Measurements from ENCODE around the gene RNF8.
A peak's percentile ranks its signal among the peaks of the same experiment; 100 is the strongest.

The RNF8 gene

DNA sequence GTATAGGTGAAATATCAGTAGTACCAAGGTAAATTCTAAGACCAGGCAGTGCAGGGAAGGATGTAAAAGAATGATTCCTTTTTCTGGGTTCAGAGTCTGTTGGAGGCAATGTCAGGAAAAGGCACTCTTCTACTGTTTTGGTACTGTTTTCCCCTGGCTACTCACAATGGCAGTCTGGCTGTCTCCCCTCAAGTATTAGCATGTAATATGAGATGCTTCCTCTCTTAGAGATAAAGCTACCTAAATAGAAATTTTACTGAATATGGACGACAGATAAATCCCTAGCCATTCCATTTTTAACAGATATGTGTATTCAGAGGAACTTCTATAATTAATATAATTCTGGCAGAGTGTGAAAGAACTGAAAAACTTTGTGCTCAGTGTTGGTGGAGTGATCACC lies 3.5 kb downstream of the RNF8 start:
- DNase-seq (ENCODE audit: low spot score) (no peak), FAIRE-seq (no peak)

DNA sequence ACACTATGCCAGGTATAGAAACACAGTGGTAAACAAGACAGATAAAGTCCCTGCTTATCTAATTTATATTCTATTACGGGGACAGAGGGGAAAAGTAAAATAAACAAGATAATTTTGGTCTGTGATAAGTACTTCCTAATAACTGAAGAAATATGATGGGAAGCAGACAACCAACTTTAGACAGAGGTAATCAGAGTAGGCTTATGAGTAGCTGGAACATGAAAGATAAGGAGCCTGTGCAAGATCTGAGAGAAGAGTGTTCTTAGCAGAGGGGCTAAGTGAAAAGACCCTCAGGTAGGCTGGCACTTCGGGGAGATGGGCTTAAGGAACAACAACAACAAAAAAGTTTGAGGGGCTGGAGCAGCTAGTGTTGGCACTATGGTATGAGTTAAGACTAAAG lies 4.1 kb downstream of the RNF8 start:
- DNase-seq (ENCODE audit: low spot score): no peak
- no peak for FAIRE-seq

DNA sequence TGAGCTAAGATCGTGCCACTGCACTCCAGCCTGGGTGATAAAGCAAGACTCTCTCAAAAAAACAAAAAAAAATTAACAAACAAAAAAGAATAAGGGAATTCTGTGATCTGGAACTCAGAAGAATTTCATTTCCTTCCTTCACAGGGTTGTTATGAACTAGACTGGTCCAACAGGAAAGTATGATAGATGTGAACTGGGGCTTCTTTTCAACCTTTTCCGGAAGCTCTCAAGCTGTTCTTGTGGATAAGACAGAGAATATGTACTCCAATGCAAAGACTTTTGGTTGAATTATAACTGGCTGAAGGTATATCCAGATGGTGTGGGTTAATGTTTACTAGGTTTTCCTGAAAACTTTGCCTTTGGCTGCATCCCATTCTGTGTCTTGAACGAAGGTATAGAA lies 5.3 kb downstream of the RNF8 start:
- FAIRE-seq: no peak
- no peak for DNase-seq (ENCODE audit: low spot score)

DNA sequence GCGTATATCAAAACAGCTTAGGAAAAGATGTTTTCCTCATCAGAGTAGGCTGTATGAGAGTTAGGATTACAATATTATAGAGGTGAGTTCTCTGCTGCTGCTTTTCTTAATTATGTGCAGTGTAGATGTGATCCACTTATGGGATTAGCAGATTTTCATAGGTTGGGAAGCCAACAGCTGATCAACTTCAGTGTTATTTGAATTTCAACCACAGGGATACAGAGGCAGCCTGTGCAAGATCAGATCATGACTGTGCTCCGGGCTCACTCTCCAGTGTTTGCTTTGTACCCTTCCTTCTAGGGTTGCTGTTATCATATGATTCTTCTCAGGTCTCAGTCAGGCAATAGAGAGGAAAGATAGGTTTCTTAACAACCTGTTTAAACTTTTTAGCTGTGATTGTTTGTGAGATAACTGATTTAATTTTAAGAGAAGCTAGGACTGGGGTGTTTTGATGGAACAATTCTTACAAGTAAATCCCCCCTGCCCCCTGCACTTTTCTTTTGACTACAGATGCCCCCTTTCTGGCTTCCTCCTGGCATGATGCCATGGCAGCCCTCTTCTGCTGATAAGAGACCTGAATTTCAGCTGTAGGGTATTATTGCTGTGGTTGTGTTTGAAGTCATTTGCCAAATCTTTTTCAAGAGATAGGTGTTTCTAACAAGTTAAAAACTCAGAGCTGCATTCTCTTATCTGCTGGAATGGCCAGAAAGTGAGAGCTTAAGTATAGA lies 8.5 kb downstream of the RNF8 start:
- DNase-seq (ENCODE audit: low spot score) (no peak), FAIRE-seq (no peak)

DNA sequence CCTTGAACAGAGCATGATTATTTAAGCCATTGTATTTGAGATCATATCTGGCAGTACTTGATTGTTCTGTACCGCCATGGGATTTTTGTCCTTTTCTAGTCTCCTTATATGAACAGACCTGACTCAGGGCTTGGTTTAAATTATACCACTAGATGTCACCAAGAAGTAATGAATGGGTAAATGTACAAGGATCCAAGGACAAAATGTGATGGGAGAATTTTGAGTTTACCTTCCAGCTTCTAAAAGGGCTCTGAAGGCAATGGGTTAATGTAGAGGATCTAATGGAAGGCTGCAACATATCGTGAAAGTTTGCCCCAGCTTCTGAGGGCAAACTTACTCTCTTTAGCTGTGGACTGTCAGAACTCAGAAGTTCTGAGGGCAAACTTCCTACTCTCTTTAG lies 12.0 kb downstream of the RNF8 start:
- no peak for FAIRE-seq
- DNase-seq (ENCODE audit: low spot score): no peak

DNA sequence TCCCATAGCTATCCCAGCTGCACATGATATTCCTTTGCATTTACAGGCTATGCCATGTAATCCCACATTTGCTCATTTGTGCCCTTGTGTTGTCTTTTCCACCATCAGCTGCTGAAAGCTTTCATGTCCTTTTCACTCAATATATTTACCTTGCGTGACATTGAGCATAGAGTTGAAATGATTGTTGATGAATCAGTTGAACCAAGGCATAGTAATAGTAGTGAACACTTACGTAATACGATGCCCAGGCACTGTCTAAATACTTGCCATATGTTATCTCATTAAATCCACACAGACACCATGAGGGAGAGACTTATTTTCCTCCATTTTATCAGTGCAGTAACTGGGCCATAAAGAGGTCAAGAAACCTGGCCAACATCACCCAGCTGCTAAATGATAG lies 13.1 kb downstream of the RNF8 start:
- DNase-seq (ENCODE audit: low spot score) (no peak), FAIRE-seq (peak; percentile 46)

DNA sequence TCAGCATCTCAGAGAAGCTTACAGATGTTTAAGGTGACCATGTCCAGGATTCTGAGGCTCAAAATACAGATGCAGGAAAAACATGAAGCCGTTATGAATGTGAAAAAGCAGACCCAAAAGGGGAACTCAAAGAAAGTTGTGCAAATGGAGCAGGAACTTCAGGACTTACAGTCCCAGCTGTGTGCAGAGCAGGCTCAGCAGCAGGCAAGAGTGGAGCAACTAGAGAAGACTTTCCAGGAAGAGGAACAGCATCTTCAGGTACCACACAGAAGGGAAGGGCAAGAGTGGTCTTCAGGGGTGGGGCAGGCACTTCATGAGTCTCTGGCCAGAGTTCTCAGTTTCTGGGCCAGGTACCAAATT lies 15.2 kb downstream of the RNF8 start:
- FAIRE-seq: no peak
- no peak for DNase-seq (ENCODE audit: low spot score)

DNA sequence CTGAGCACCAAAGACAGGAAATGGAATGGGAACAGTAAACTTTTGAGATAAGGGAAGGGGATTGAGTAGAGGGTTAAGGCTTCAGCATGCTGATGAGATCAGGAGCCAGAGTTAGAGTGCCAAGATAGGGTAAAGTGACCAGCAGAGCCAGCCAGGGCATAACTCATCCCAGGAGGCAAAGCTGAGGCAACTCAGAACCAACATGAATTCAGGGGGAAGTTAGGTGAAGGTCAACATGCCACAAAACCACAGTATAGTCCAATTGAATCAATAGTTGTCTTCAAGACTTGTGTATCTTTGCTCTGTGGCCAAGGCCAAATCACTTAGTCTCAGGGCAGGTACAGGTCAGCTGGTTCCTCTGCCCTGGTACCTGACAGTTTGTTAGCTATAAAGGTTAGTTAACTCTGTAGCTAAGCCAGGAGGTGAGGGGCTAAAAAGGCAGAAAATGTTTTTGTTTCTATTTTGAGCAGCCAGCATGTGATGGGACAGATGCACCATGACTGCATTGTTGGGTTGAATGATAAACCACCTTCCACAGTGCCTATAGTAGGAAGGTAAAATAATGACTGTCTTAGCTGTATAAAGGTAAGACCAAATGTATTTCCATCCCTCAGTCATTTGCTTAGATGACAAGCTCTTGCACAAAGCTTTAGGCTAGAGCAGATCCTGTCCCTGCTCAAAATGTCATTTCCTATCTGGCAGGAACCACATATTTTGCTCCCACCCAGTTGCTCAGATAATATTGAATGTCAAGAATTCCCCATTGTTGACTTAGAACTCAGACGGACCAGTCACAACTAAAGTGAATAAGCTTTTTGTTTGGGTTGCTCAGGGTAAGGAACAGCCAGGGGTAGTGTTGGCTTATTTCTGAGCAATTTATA lies 15.8 kb downstream of the RNF8 start:
- no peak for FAIRE-seq

DNA sequence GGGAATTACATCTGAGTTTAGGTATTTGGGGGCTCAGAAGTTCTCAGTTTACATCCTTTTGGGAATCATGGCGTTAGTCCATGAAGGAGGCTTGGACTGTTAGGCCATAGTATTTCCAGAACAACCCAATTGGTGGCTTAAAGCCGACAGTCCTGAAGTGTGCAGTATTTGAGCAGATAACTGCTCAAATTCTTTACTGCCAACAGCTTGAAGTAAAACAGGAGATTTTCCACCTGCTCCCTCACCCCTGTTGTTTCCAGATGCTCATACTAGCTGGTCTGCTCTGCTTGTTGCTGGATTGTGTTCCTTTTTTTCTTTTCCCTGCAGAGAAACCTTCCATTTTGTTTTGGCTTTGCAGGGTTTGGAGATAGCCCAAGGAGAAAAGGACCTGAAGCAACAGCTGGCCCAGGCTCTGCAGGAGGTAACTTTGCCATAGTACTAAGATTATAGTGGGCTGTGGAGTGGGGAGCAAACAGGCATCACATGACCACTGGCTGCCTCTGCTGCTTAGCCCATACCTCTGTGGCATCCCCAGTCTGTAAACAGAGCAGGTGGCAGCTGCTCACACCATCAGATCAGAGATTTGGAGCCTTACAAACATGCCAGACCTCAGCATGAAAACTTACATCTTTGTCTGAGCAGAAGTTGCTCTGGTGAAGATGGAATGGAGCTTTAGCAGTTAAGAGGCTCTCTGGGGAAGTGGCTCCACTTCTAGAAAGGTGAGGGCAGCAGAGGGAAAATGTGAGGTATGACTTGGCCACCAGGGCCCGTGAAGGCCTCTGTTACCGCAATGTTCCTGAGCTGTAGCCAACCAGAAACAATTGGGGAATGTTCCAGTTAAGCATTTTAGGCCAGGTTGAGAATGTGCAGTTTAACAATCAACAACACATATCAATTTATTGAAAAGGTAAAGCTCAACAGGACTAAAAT lies 17.6 kb downstream of the RNF8 start:
- no peak for FAIRE-seq
- DNase-seq (ENCODE audit: low spot score): no peak

More for the DNA sequence above, 15.8 kb downstream of the RNF8 start:
- DNase-seq (ENCODE audit: low spot score): no peak

DNA sequence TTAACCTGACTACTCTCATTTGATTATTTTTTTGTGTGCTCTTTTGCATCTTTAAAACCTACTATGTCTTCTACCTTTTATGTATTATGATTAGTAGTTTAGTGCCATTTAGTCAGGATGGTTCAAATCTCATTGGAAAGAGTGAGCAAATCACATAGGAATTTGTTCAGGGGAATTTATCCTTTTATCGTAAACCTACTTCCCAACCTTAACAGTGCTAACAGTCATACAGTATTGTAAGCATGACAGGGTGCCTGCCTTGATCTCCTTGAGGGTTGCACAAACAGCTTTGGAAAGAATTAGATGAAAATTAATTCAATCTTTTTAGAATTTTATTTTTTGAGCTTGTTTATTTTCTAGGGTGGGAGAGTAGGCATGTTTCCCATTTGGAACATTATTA lies 18.3 kb downstream of the RNF8 start:
- FAIRE-seq (no peak), DNase-seq (ENCODE audit: low spot score) (no peak)

DNA sequence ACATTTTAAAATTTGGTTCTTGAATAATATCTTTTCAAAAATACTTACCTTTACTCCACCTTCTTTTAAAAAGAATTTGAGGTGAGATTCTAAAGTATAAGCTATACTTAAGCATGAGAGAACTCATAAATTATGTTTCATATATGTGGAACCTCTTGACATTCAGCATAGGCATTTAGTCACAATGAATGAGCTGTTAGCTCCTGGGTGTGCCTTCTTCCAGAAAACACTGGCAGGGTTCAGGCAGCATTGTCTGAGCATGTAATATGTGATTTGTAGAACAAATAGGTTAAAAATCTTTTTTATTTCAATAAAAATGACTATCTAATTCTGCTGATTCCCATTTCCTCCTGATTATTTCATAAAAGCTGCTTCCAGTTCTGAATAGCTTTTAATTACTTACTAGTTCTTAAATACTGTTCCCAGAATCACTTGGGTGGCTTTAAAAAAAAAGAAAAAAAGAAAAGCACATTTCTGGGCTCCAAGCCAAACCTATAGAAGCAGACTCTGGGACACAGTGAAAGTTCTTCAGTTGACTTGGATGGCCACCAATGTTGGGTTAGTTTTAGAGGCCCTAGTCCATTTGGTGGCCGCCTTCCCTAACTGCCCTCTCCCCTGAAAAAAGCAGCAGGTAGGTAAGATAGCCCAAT lies 20.2 kb downstream of the RNF8 start:
- DNase-seq (ENCODE audit: low spot score): no peak
- FAIRE-seq: no peak

DNA sequence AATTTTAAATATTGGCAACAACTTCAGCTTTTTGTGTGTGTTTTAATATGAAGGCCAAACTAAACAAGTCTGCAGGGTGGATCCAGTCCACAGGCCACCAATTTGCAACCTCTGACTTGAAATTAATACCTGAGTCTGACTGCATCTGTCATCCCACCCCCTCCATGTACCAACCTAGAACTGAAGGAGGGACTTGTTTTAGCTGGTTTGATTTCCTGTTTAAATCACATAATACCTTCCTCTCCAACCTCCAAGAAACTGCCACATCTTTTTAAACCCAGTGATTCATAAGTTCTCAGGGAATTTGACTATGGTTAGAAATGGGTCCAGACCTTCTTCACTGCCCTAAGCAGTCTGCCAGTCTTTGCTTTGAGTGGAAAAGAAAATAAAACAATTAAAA lies 21.6 kb downstream of the RNF8 start:
- DNase-seq (ENCODE audit: low spot score): no peak
- FAIRE-seq: no peak

DNA sequence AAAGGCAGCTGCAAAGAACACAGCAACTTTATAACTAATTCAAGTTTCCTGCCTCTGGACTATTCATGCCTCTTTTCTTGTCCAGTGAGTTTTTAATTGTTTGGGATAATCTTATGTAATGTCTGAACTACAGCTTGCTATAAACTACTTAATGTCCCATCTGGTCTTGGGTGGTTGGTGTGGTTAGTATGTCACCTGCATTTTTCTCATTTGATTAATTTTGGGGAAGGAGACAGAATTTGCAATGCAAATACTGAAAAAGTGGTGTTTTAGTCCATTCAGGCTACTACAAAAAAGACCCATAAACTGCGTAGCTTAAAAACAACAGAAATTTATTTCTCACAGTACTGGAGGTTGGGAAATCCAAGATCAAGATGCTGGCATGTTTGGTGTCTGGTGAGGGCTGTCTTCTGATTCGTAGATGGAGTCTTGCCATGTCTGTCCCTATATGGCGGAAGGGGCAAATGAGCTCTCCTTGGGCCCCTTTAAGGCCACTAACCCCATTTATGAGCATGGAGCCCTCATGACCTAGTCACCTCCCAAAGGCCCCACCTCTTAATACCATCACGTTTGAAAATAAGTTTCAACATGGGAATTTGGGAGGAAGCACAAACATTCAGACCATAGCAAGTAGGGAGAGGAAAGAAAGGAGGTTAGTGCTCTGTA lies 22.4 kb downstream of the RNF8 start:
- no peak for DNase-seq (ENCODE audit: low spot score)
- FAIRE-seq: no peak

DNA sequence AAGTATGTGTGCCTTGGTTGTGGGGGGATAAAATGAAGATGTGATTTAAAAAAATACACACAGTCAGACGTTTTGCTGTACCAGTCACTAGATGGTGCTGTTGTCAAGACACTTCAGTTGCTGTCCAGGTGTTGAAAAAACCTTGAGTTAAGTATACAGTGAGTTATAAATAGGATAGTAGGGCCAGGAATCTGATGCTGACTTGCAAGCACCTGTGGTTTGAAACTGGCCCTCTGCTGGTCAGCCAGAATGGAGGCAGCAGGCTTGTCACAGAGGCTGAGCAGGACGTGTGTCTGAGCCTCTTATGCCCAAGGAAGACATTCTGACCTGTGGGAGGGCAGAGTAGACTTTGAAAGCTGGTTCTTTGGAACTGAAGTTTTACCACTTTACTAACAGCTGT lies 27.8 kb downstream of the RNF8 start:
- FAIRE-seq: no peak
- DNase-seq (ENCODE audit: low spot score): peak; percentile 56

DNA sequence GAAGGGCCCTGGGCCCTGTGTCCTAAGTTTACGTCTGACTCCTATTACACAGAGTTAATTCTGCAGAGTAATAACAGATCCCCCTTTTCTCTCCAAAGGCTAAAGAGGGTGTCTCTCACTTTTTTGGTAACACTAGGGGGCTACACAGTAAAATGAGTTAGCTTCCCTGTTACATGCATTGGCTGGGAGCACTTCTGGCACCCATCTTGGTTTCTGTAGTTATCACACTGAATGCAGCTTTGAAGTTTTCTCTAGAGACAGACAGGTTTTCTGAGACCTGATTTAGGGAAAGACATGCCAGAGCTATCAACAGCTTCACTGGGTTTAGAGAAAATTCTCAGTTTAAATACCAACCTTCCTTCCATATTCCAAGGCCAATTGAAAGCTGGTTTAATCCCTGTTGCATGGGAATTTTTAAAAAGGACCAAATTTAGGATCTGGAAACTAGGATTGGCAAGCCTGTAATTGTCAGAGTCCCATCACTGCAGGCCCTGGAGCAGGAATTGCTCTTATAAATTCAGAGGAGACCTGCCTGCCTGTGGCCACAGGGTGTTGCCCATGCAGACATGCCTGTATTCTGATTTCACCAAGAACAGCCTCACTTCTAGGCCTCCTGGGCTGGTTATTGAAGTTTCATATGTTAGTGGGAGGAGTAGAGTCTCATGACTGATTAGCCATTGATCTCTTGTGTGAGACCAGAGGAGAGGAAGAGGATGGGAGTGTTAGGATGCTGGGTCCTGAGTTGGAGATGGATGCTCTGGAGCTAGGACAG lies 29.4 kb downstream of the RNF8 start:
- DNase-seq (ENCODE audit: low spot score) (no peak), FAIRE-seq (no peak)

DNA sequence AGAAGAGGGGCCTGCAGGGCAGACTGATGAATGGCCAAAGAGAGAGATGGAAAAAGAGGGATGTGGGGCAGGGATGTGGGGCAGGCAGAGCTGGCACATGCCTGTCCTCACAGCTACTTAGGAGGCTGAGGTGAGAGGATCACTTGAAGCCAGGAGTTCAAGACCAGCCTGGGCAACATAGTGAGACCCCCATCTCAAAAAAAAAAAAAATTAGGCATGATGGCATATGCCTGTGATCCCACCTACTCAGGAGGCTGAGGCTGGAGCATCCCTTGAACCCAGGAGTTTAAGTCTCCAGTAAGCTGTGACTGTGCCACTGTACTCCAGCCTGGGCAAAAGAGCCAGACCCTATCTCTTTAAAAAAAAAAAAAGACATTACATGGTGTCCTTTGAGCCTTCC lies 34.8 kb downstream of the RNF8 start:
- FAIRE-seq: no peak

DNA sequence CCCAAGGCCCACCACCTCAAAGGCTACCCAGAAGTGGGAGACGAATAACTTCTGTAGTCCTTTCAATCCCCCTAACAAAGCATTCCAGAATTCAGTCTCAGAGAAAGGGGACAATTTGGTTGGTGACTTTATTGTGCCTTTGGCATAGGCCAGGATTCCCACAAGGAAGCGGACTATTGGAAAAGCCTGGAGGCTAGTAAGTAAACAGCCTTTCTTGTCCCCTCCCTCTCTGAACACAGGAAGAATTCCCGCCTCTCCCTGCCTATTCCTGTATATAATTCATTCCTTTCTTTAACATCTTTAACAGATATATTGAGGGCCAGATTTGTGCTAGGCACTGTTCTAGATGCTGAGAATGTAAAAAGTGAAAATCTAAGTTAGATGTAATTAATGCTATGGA lies 36.1 kb downstream of the RNF8 start:
- no peak for FAIRE-seq

More for the DNA sequence above, 34.8 kb downstream of the RNF8 start:
- no peak for DNase-seq (ENCODE audit: low spot score)

DNA sequence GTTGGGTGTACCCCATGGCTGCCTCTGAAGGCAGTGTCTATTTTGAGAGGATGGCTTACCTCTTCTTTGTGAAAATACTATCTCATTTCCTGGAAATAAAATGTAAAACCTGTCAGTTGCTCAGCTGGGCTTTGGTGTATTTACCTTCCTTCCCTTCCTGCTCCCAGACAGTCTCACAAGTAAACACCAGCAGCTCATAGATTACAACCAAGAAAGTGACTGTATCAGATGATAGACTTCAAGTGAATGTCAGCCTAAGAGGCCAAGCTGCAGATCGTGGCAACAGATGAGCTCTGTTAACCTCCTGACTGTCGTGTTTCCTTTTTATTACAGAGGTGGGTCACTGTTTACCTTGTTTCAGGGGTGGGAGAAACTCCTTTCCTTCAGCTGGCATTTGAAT lies 37.3 kb downstream of the RNF8 start:
- no peak for FAIRE-seq
- DNase-seq (ENCODE audit: low spot score): no peak

More for the DNA sequence above, 36.1 kb downstream of the RNF8 start:
- DNase-seq (ENCODE audit: low spot score): no peak

DNA sequence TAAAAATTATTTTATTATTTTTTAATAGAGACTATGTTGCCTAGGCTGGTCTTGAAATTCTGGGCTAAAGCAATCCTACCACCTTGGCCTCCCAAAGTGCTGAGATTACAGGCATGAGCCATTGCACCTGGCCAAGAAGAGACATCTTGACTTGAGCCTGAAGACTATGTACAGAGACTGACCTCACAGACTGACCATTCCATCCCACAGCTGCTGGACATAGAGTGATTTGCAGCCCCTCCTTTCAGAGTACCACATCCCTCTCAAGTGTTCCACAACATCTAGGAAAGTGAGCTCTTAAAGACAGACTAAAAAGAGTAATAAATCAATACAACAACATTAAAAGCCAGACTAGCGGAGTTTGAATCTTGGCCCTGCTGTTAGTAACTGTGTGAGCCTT lies 39.0 kb downstream of the RNF8 start:
- DNase-seq (ENCODE audit: low spot score) (no peak), FAIRE-seq (no peak)

DNA sequence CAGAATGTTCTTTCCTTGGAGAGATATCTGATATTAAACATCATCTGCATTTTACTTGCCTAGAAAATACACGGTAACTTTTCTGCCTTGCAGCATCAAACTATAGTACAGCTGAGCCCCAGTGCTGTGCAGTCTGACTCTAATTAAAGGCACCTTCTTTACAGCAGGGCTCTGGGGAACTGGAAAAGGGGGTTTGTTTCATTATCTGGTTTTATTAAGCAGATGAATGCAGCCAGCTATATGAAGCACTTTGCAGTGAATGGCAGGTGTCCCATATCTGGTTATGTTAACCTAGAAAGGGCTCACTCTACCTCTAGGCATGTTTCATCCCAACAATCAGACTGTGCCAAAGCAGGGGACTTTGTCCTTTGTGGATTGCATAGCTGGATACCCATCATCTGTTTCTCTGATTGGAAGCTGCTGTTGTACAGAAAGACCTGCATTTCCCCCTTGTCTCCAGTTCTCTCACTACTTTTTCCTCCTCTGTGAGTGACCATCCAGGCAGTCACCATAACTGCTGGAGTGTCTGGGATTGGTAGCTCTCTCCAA lies 39.7 kb downstream of the RNF8 start:
- FAIRE-seq (no peak), DNase-seq (ENCODE audit: low spot score) (no peak)

Measured in urothelium cell line (cell line).